D341Med (cell line): ENCODE results near the gene CHML.

Experiments
- DNase-seq: peaks from one replicate; pipeline ENCODE4 v3.0.0; 2012; ENCODE audit warnings: low spot score

The CHML gene

GRCh38 chr1:241617426-241617825 lies 22.7 kb downstream of the CHML start:
- DNase-seq = no peak

GRCh38 chr1:241615043-241615974 lies 24.9 kb downstream of the CHML start:
- DNase-seq = no peak

- no peak for DNase-seq
Measured at GRCh38 chr1:241614572-241614971, 25.6 kb downstream of the CHML start.

GRCh38 chr1:241614144-241614543 lies 26.0 kb downstream of the CHML start:
- DNase-seq = no peak

- DNase-seq = no peak
Measured at GRCh38 chr1:241612533-241613477, 27.4 kb downstream of the CHML start.

GRCh38 chr1:241611736-241612135 lies 28.4 kb downstream of the CHML start:
- DNase-seq = no peak

GRCh38 chr1:241611063-241611462 lies 29.1 kb downstream of the CHML start:
- peak; percentile 53 for DNase-seq

GRCh38 chr1:241610056-241610815 lies 29.9 kb downstream of the CHML start:
- DNase-seq = no peak

GRCh38 chr1:241608379-241609033 lies 31.7 kb downstream of the CHML start:
- no peak for DNase-seq

GRCh38 chr1:241607497-241607896 lies 32.7 kb downstream of the CHML start:
- no peak for DNase-seq

- no peak for DNase-seq
Measured at GRCh38 chr1:241606544-241606943, 33.6 kb downstream of the CHML start.

GRCh38 chr1:241605146-241605805 lies 34.9 kb downstream of the CHML start:
- peak; percentile 39 for DNase-seq

- DNase-seq = no peak
Measured at GRCh38 chr1:241603731-241604245, 36.4 kb downstream of the CHML start.

GRCh38 chr1:241600496-241600901 lies 39.7 kb downstream of the CHML start:
- DNase-seq = no peak

GRCh38 chr1:241598249-241598648 lies 41.9 kb downstream of the CHML start:
- no peak for DNase-seq

GRCh38 chr1:241596633-241597032 lies 43.5 kb downstream of the CHML start:
- DNase-seq = no peak

- no peak for DNase-seq
Measured at GRCh38 chr1:241593186-241593585, 47.0 kb downstream of the CHML start.

GRCh38 chr1:241592273-241592958 lies 47.8 kb downstream of the CHML start:
- DNase-seq = no peak

- no peak for DNase-seq
Measured at GRCh38 chr1:241591736-241592135, 48.4 kb downstream of the CHML start.

- no peak for DNase-seq
Measured at GRCh38 chr1:241591317-241591716, 48.9 kb downstream of the CHML start.
